Kidney (tissue), 14 donors: Measurements from ENCODE around the gene P3H3. TPM values are rescaled to one million over a fixed set of nuclear protein-coding genes. Genes with fewer than 3 reads are reported as not detected.

Experiments
- DNase-seq, 5 donors: peaks; one replicate each; pipeline ENCODE4 v3.0.0-alpha.2; 2013 to 2020
- FAIRE-seq: peaks from 2 replicates; lab custom pipeline; 2012; peaks lifted over from hg19 to GRCh38; lab: Jason Lieb, UNC
- H3K27ac ChIP-seq, 2 donors: one replicate each; pipeline ENCODE4 v1.7.0; 2013; ENCODE audit warnings: low read depth in 2 of 2, low read length in 2 of 2, inconsistent platforms in 1 of 2
- H3K27me3 ChIP-seq: one replicate; pipeline ENCODE4 v1.7.1; 2013; ENCODE audit warnings: low read length, inconsistent platforms; ENCODE audit not compliant: control insufficient read depth, insufficient read depth
- H3K36me3 ChIP-seq, 3 donors: one replicate each; pipeline versions ENCODE4 v1.7.0 to v1.7.1; 2013; ENCODE audit warnings: low read length in 3 of 3, control low read depth in 1 of 3, inconsistent platforms in 1 of 3; ENCODE audit not compliant: insufficient read depth in 3 of 3, control insufficient read depth in 2 of 3
- H3K4me1 ChIP-seq, 3 donors: one replicate each; pipeline versions ENCODE4 v1.7.0 to v1.7.1; 2013; ENCODE audit warnings: low read length in 3 of 3, inconsistent platforms in 1 of 3, low read depth in 1 of 3; ENCODE audit not compliant: control insufficient read depth in 2 of 3, insufficient read depth in 2 of 3
- H3K4me3 ChIP-seq, 3 donors: one replicate each; pipeline versions ENCODE4 v1.7.0 to v1.8.1; 2013; ENCODE audit warnings: low read length in 3 of 3, control low read depth in 1 of 3, inconsistent platforms in 1 of 3
- H3K9ac ChIP-seq, 3 donors: one replicate each; pipeline versions ENCODE4 v1.7.0 to v1.7.1; 2013; ENCODE audit warnings: low read length in 3 of 3, control low read depth in 1 of 3, inconsistent platforms in 1 of 3
- H3K9me3 ChIP-seq, 3 donors: one replicate each; pipeline versions ENCODE4 v1.7.0 to v1.7.1; 2013; ENCODE audit warnings: low read length in 3 of 3, control low read depth in 1 of 3, inconsistent platforms in 1 of 3; ENCODE audit not compliant: control insufficient read depth in 2 of 3, insufficient read depth in 1 of 3
- CTCF ChIP-seq: IDR thresholded peaks from 3 replicates; pipeline ENCODE4 v1.5.1; 2012; ENCODE audit warnings: mild to moderate bottlenecking, moderate library complexity, borderline replicate concordance; ENCODE audit not compliant: insufficient read depth; ENCODE audit errors: extremely low read depth
- intact Hi-C: fragments of 100-400 bp; cut with DNase I; formaldehyde crosslinking; loops from one replicate; pipeline ENCODE4 v1.11.1; 2022
- polyA plus RNA-seq: library from polyadenylated mRNA; stranded (reverse); fragments of 350-450 nt; fragmentation: Illumina TruSeq; extraction: RNeasy Lipid Tissue Mini Kit (QIAGEN cat#74804); gene quantifications from one replicate; pipeline ENCODE4 v1.2.3, GENCODE V29; 2014; ENCODE audit warnings: low read depth, low replicate concordance; ENCODE audit not compliant: insufficient read depth
- total RNA-seq: library from RNA; stranded (reverse); fragmentation: NEBNext Ultra II Directional; extraction: Animal tissue kit (Norgen Biotek cat#: 25700); gene quantifications from one replicate; pipeline ENCODE4 v1.2.1, GENCODE V29; 2021
- donor health status: control.
- donor health status: control.
- donor health status: control.
- donor health status: control.
- donor health status: control.
- donor health status: DM: yes; HTN: yes; CAD: no.
- donor health status: Normal renal cell carcinoma (clear cell type).

P3H3 gene
- total and polyA plus RNA-seq, 2 donors from 2014 or later = 17.0 to 18.5 TPM

DNA sequence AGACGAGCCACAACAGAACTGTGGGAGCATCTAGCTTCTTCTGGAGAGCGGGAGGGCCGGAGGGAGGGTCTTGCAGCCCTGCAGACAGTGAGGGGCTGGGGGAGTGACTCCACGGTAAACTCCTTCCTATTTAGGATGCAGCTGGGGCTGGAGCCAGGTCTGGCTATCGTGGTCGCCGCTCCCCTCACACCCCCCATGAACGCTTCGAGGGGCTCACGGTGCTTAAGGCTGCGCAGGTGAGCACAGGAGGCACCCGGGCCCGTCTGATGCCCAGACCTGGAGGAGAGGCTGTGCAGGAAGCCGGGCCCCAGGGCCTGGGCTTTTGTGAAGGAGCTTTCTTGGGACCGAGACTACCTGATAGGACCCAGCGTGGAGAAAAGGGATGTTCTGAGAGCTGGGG is 8.6 kb downstream of the P3H3 start:
- H3K4me1 ChIP-seq = no peaks in the 10 kb centered on the region

DNA sequence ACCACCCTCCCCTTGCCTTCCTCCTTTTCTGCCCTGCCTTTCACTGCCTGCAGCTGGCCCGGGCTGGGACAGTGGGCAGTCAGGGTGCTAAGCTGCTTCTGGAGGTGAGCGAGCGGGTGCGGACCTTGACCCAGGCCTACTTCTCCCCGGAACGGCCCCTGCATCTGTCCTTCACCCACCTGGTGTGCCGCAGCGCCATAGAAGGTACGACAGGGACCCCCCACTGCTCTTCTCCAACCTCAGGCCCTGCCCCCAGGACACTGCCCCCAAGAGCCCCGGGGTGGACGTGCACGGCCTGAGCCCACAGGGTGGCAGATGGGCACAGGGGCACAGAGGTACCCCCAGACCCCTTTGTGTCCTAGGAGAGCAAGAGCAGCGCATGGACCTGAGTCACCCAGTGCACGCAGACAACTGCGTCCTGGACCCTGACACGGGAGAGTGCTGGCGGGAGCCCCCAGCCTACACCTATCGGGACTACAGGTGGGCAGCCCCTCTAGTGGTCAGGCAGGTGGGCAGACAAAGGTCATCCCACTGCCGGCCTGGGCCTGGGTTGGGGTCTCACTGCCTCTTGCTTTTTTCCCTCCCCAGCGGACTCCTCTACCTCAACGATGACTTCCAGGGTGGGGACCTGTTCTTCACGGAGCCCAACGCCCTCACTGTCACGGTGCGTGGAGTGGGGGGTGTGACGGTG is 9.3 kb downstream of the P3H3 start:
- intact Hi-C loops = no loop called here

More for the DNA sequence above, 8.6 kb downstream of the P3H3 start:
- no peaks in the 10 kb centered on the region for H3K9me3 ChIP-seq
- H3K27ac ChIP-seq = no peak overlapping the region
- no peaks in the 10 kb centered on the region for H3K27me3 ChIP-seq
- TF ChIP-seq CTCF = no peak
- no peak overlapping the region for H3K9ac ChIP-seq
- no peak overlapping the region for H3K4me3 ChIP-seq
- H3K36me3 ChIP-seq = peaks cover 0 to 7% (median 0%) of the 10 kb centered on the region in 3 donors
- intact Hi-C loops = no loop called here
- FAIRE-seq (no peak), DNase-seq (peak in 1 of 5 donors; percentile 66)

GRCh38 chr12:6838854-6839253 is 10.6 kb downstream of the P3H3 start:
- DNase-seq (no peak), FAIRE-seq (no peak)
- Histone ChIP-seq H3K36me3 (peaks cover 0 to 9% (median 0%) of the 10 kb centered on the region in 3 donors), H3K9ac (no peak overlapping the region), H3K4me3 (no peak overlapping the region), H3K27me3 (no peaks in the 10 kb centered on the region), H3K9me3 (no peaks in the 10 kb centered on the region), H3K4me1 (no peaks in the 10 kb centered on the region), H3K27ac (no peak overlapping the region)
- TF ChIP-seq CTCF = no peak
- intact Hi-C loops = no loop called here

More for the DNA sequence above, 9.3 kb downstream of the P3H3 start:
- Histone ChIP-seq H3K36me3 (peaks cover 0 to 9% (median 0%) of the 10 kb centered on the region in 3 donors), H3K9ac (no peak overlapping the region), H3K4me3 (no peak overlapping the region), H3K27me3 (no peaks in the 10 kb centered on the region), H3K9me3 (no peaks in the 10 kb centered on the region), H3K4me1 (no peaks in the 10 kb centered on the region), H3K27ac (no peak overlapping the region)
- TF ChIP-seq CTCF = no peak
- FAIRE-seq (no peak), DNase-seq (peak in 1 of 5 donors; percentile 71)
